Measurements from ENCODE around the gene RFT1.
"Not testable (repeated sequence)": the region's sequence is repeated elsewhere in the genome, so short reads cannot be mapped to it uniquely, and the experiment has no call there.

The RFT1 gene

DNA sequence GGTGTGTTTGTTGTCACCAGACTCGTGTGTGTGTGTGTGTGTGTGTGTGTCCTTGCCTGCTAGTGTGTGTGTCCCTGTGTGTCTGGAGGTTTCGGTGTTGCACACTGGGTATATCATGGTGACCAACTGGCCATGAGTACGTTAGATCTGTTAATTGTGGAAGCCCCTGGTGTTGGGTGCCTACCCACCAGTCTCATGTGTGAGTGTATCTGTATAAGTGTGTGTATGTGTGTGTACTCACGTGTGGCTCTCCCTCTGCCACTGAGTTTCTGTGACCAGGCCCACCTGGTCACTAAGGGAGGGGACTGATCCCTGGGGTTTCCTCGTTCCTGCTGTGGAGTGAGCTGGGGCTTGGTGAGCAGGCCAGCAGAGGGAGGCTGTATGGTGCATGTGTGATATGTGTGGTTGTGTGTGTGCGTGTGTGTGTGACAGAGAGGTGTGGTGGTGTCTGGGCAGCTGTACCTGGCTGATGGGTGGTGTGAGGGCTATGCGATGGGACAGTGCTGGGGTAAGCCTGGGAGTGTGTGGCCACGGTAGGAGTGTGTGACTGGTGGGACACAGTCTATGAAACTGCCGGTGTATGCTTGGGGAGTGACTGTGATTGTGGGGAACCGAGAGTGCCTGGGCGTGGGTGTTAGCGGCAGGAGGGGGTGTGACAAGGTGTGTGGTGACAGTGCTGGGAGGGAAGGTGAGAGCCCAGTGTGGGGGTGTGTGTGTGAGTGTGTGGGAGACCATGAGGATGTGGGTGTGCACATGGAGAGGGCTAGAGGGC lies 32.6 kb upstream of the RFT1 start:
- DNase-seq, result no peak

- no peak for DNase-seq
Observed at GRCh38 chr3:53161820-53162671, 31.8 kb upstream of the RFT1 start.

GRCh38 chr3:53161450-53161819 lies 31.2 kb upstream of the RFT1 start:
- DNase-seq, result no peak

- DNase-seq, result peak; percentile 88
Observed at GRCh38 chr3:53160660-53161449, 30.6 kb upstream of the RFT1 start, which contains the start of gene PRKCD. Gene PRKCD, plus strand, starts transcription at chr3:53161209. Its CDS starts 17,214 bp downstream, at chr3:53178423.

- no peak for DNase-seq
Observed at GRCh38 chr3:53160061-53160659, 29.9 kb upstream of the RFT1 start.

- no peak for DNase-seq
Observed at GRCh38 chr3:53159156-53160060, 29.2 kb upstream of the RFT1 start.

GRCh38 chr3:53158765-53159155 lies 28.5 kb upstream of the RFT1 start:
- DNase-seq, result no peak

GRCh38 chr3:53157974-53158580 lies 27.8 kb upstream of the RFT1 start:
- no peak for DNase-seq

- DNase-seq, result no peak
Observed at GRCh38 chr3:53156368-53156834, 26.2 kb upstream of the RFT1 start.

DNA sequence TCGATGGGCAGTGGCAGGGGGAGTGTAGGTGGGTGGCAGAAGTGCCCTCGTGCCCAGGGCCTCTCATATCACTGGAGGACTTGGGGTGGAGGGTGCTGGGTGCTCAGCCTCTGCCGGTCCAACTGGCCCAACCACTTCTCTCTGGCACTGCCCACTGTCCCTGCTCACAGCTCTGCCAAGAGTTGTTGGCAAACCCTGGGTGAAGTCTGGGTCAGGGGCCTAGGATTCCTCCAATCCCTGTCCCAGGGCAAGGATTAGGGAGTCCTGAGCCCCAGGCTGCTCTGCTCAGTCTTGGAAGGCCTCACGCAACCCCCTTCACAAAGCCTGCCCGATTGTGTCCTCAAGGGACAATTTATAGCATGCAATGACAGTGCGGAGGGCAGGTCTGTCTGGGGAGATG lies 25.5 kb upstream of the RFT1 start:
- DNase-seq, result no peak

DNA sequence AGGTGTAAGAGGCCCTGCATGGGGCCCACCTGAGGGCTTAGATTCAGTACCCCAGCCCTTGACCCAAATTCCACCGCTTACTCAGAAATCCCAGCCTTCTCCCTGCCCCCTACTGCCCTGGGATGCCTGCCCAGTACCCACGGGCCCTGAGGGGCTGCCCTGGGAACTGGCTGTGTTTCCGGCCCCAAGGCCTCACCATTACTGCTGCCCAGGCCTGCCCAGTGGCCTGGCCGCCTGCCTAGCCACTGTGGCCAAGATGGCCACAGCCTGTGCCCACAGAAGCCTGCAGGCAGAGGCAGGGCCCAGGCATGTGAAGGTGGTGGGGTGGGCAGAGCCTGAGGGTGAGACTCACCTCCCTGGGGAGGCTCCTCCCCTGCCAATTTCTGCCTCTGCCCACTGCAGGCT lies 24.6 kb upstream of the RFT1 start:
- no peak for DNase-seq

GRCh38 chr3:53153980-53154379 lies 23.7 kb upstream of the RFT1 start:
- DNase-seq, result no peak

- no peak for DNase-seq
Observed at GRCh38 chr3:53153264-53153823, 23.1 kb upstream of the RFT1 start.

- DNase-seq, result no peak
Observed at GRCh38 chr3:53151870-53152660, 21.8 kb upstream of the RFT1 start.

- DNase-seq, result no peak
Observed at GRCh38 chr3:53151465-53151864, 21.2 kb upstream of the RFT1 start.

DNA sequence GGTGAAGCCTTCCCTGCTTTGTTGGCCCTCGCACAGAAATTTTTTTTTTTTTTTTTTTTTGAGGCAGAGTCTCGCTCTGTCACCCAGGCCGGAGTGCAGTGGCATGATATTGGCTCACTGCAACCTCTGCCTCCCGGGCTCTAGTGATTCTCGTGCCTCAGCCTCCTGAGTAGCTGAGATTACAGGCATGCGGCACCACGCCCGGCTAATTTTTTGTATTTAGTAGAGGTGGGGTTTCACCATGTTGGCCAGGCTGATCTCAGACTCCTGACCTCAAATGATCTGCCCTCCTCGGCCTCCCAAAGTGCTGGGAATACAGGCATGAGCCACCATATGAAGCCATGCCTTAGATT lies 20.8 kb upstream of the RFT1 start:
- DNase-seq, result not testable (repeated sequence)

- DNase-seq, result no peak
Observed at GRCh38 chr3:53150247-53151085, 20.2 kb upstream of the RFT1 start.

GRCh38 chr3:53149699-53150098 lies 19.5 kb upstream of the RFT1 start:
- DNase-seq, result no peak

Measured in right hindlimb (tissue), 1 donor.